A549 (cell line): ENCODE results near the gene FOXJ3.

Experiments
- CHD2 ChIP-seq: fragments of 150-350 bp; IDR thresholded peaks from 2 replicates; pipeline ENCODE4 v1.6.1; 2014; ENCODE audit warnings: low read length; ENCODE audit not compliant: partially characterized antibody
- CTCF ChIP-seq: fragments of >200 bp; sonication (Bioruptor Twin); formaldehyde crosslinking; IDR thresholded peaks from 3 replicates; pipeline ENCODE4 v1.5.1; 2016
- EP300 ChIP-seq, 2 experiments: fragments of >200 bp; sonication (Bioruptor Twin); formaldehyde crosslinking; IDR thresholded peaks; 2 replicates in 1 of 2; 3 replicates in 1 of 2; pipeline ENCODE4 v1.6.1; 2016 to 2017

GRCh38 chr1:42168763-42169162 lies 166.3 kb downstream of the FOXJ3 start:
- TF ChIP-seq CHD2 (no peak), CTCF (no peak), EP300 (IDR thresholded peaks at IDR 0.05) (no peak)
